Measurements from ENCODE around the gene COL8A1.

DNA sequence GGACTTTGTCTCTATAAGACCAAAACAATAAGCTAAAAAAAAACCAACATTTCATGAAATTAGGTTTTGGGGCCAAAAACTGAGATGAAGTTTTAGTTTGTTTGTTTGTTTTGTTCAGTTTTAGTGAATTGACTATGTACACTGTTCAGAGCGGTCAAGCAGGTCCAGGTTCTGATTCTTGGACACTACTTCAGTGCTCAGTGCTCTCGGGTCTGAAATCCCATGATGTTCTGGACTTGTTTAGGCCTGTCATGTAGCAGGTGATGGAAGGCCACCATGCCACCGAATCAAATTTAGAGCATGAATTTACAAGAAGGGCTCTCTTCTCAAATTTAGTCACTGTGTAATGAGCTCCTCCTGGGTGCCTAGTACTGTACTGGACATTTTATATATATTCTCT is 45.5 kb downstream of the COL8A1 start:
- TF ChIP-seq, protein P1, sequence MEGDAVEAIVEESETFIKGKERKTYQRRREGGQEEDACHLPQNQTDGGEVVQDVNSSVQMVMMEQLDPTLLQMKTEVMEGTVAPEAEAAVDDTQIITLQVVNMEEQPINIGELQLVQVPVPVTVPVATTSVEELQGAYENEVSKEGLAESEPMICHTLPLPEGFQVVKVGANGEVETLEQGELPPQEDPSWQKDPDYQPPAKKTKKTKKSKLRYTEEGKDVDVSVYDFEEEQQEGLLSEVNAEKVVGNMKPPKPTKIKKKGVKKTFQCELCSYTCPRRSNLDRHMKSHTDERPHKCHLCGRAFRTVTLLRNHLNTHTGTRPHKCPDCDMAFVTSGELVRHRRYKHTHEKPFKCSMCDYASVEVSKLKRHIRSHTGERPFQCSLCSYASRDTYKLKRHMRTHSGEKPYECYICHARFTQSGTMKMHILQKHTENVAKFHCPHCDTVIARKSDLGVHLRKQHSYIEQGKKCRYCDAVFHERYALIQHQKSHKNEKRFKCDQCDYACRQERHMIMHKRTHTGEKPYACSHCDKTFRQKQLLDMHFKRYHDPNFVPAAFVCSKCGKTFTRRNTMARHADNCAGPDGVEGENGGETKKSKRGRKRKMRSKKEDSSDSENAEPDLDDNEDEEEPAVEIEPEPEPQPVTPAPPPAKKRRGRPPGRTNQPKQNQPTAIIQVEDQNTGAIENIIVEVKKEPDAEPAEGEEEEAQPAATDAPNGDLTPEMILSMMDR (IDR thresholded peaks at IDR 0.05) = no peak
- no peak for TF ChIP-seq POLR2A (IDR thresholded peaks at IDR 0.05)

Data from testis (tissue), 2 donors.